ENCODE results near the gene ZNF385D.
A peak's percentile ranks its signal among the peaks of the same experiment; 100 is the strongest.
"Not testable (repeated sequence)": the region's sequence is repeated elsewhere in the genome, so short reads cannot be mapped to it uniquely, and the experiment has no call there.

Gene ZNF385D

GRCh38 chr3:21520106-21520963 is 230.7 kb downstream of the ZNF385D start:
- DNase-seq: no peak

DNA sequence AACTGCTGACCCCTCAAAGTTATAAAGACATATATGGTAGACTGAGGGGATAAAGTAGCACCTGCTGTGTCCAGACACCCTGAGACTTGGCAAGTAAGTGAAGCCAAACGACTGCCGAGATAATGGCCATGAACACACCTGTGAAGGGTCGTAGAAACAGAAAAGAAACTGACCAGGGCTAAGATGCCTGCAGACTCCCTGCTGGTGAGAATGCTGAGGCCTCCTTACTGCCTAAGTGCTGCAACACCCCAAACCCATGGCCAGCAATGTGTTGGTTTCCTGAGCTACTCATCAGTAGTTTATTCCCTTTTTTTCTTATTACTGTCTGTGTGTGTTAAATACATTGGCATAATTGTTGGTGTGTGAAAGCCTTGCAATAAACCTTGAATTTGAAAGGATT is 233.8 kb downstream of the ZNF385D start:
- DNase-seq: no peak

GRCh38 chr3:21515417-21515816 is 235.6 kb downstream of the ZNF385D start:
- DNase-seq: no peak

DNA sequence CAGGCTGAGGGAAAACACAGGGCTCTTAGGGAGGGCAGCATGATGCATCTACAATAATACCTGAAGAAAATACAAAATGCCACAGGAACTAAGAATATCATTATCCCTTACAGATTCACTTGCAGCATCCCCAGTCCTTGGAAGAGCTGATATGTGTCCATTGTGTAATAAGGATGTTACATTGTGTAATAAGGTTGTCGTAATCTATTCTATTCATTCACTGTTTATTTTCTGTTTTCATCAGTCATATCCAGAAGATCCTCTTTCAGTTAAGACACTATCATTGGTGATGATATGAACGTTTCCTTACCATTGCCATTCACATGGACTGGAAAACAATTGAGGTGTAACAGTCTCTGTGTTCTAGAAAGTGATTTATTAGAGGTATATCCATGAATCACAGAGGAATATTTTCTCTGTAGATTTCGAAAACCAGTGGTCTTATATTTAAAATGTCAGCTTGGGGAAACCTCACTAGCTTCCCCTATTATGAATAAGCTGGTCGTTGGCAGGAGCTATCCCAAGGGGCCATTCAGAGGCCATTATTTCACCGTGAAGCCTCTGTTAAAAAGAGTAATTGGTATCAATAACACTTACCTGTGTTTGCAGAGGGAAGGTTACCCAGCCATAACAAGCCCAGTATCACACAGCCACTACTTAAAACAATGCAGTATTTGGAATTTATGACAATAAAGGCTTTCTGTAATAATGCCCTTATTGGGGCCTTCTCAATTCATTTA is 241.1 kb downstream of the ZNF385D start:
- no peak for DNase-seq

- DNase-seq: no peak
Measured at GRCh38 chr3:21508246-21508645, 242.8 kb downstream of the ZNF385D start.

DNA sequence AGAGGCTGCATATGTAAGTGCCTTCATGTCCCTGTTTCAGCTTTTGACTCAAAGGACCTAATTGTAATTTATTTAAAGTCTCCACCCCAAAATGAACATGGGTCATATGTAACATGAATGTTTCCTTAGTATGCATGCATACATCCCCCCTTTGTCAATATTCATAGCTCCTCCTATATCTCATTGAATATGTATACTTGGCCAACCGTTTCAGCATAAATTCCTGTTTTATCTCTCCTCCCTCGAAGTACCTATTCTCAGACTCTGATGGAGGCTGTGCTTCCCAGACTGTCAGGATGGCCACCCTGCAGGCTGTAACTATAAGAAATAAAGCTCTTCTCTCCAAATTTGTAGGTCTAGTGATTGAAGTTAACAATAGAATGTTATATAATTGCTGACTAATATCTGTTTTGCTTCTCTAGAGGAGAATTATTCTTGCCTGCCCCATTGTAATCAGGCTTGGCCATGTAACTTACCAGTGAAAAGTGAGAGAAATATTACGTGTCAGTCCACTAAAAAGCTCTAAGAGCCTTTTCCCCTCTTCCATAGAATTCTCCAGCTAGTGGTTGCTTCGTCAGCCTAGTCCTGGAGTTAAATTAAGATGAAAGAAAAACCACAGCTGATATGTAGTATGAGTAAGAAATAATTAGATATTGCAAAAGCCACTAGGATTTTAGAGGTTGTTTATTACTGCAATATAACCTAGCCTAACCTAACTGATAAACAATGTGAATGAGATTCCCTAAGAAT is 245.1 kb downstream of the ZNF385D start:
- DNase-seq: no peak

GRCh38 chr3:21502656-21503055 is 248.4 kb downstream of the ZNF385D start:
- DNase-seq: no peak

GRCh38 chr3:21500834-21501233 is 250.2 kb downstream of the ZNF385D start:
- DNase-seq: no peak

- DNase-seq: not testable (repeated sequence)
Measured at GRCh38 chr3:21490671-21491070, 260.3 kb downstream of the ZNF385D start.

GRCh38 chr3:21487520-21487919 is 263.5 kb downstream of the ZNF385D start:
- no peak for DNase-seq

- not testable (repeated sequence) for DNase-seq
Measured at GRCh38 chr3:21486024-21486935, 264.7 kb downstream of the ZNF385D start.

GRCh38 chr3:21484828-21485144 is 266.2 kb downstream of the ZNF385D start:
- no peak for DNase-seq

- DNase-seq: peak in 27 of 51 donors; percentile 1 to 50 (median 12)
Measured at GRCh38 chr3:21484057-21484827, 266.8 kb downstream of the ZNF385D start.

DNA sequence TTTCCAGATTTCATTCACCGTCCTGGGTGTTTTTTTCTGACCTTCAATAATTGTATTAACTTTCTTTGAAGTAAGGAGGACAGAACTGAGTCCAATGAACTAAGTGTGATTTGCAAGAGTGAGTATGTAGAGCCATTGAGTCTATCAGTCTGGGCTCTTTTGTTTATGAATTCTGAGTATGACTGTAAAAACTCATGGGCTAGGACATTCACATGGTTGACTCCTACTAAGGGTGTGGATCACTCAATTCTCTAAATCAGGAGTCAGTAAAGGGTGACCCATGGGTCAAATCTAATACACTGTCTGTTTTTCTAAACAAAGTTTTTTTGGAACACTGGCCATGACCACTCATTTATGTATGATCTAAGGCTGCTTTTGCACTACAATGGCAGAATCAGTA is 269.0 kb downstream of the ZNF385D start:
- no peak for DNase-seq

GRCh38 chr3:21477541-21478288 is 273.3 kb downstream of the ZNF385D start:
- no peak for DNase-seq

DNA sequence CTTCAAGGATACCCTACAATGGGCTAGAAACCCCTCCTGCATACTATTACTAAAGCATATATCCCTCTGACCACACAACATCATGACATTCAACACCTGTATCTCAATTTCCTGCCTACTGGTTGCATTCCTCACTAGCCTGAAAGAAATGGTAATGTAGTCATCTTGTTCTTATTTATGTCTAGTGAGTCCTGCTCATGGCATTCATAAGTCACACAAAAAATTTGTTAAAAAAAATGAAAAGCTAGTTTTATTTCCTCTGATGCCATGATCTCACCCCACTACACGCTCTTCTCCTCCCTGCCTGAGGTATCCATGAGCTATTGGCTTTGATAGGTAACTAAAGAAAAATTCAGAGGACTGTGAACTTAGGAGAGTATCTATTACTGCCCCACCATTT is 284.5 kb downstream of the ZNF385D start:
- no peak for DNase-seq

DNA sequence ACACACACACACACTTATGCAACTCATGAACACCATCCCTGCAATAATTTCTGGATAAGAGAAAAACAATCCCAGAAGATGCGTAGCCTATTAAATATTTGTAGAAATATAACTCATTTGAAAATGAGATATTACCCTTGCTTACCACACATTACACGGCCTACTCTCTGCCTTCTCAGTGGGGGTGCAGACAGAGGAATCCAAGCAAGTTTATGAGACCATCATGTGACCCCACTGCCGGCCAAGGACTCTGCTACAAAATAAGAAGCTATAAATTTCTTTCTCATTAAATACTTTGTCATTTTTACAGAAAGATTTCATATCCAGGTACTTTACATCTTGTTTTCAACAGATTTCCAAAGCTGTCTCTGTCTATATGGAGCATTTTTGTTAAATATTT is 286.3 kb downstream of the ZNF385D start:
- DNase-seq: no peak

DNA sequence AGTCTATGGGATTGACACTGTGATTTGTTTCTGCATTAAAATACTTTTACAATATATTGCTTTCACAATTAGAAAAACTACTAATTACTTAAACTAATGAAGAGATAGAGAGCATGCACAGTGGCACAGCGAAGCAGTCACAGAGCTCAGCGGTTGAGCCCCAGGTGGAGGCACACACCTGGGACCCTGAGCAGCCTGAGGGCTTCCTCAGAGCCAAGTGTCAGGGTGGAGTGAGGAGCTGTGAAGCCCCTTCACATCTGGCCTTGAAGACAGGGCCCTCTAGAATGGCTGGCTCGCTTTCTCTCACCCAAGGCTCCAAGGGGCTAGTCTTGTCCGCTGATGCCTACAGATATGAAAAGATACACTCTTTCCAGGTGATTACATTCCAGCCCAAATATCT is 287.7 kb downstream of the ZNF385D start:
- no peak for DNase-seq

GRCh38 chr3:21462141-21462540 is 288.9 kb downstream of the ZNF385D start:
- DNase-seq: no peak

GRCh38 chr3:21457084-21457483 is 293.9 kb downstream of the ZNF385D start:
- DNase-seq: no peak

All from hypothalamus (tissue), 51 donors.